ENCODE results near the gene TMEM255A. TPM values are rescaled to one million over a fixed set of nuclear protein-coding genes. Genes with fewer than 3 reads are reported as not detected.

Gene TMEM255A
- total and polyA plus RNA-seq, 2 of the 4 experiments (the other 2 are of a cell fraction) = 0.03 TPM; not detected in 1

- no peak overlapping the region for H4K91ac ChIP-seq (ENCODE audit: insufficient read depth, low read depth, low read length)
- no peak overlapping the region for H4K8ac ChIP-seq (ENCODE audit: low read depth in 2 of 2, low read length in 2 of 2)
- BruUV-seq (replicated peaks) = no TSS peak
- no peak overlapping the region for H2AK9ac ChIP-seq (replicated peaks; ENCODE audit: low read depth, low read length, poor library complexity)
- H2BK5ac ChIP-seq (ENCODE audit: low read depth, low read length, poor library complexity, severe bottlenecking) = no peak overlapping the region
- ChIA-PET CTCF (no interaction called here), POLR2A (ENCODE audit: unreplicated experiment) (no interaction called here)
- H3K9ac ChIP-seq (ENCODE audit: low read depth, low read length) = no peak overlapping the region
- H3K4me2 ChIP-seq (ENCODE audit: low read depth, low read length) = no peak overlapping the region
- no peak for DNase-seq
- no peak overlapping the region for H3K18ac ChIP-seq (ENCODE audit: low read depth, low read length)
- H4K5ac ChIP-seq (ENCODE audit: low read depth, low read length) = no peak overlapping the region
- no peaks in the 10 kb centered on the region for H3K4me1 ChIP-seq (ENCODE audit: control insufficient read depth, insufficient read depth, low read length)
- H3K9me1 ChIP-seq (ENCODE audit: insufficient read depth, low read length) = no peaks in the 10 kb centered on the region
- H3K4me3 ChIP-seq (ENCODE audit: insufficient read depth, low read depth, low read length) = no peak overlapping the region
- no peaks in the 10 kb centered on the region for H4K20me1 ChIP-seq (ENCODE audit: insufficient read depth, low read length)
- H2BK15ac ChIP-seq (ENCODE audit: low read depth, low read length) = no peak overlapping the region
- no peak overlapping the region for H2AFZ ChIP-seq (replicated peaks; ENCODE audit: low read length, poor library complexity)
- WGBS, 2 experiments (ENCODE audit: extremely low coverage in 2 of 2, insufficient read length in 1 of 2) = no CpG with 5 or more reads among the region's 1 CpG
- in situ Hi-C loops (cut with MboI; ENCODE audit: low sequenced_read_pairs) = no loop called here
- no peak overlapping the region for H3K23ac ChIP-seq (ENCODE audit: low read depth, low read length)
- H2BK120ac ChIP-seq (ENCODE audit: low read depth, low read length) = no peak overlapping the region
- H3K36me3 ChIP-seq (ENCODE audit: control insufficient read depth, insufficient read depth, low read length) = no peaks in the 10 kb centered on the region
- no peak for ATAC-seq (ENCODE audit: low read depth)
- no peaks in the 10 kb centered on the region for H3K9me3 ChIP-seq (ENCODE audit: control insufficient read depth, insufficient read depth, low read length)
- no peak overlapping the region for H2AK5ac ChIP-seq (ENCODE audit: low read depth, low read length)
- H3K27ac ChIP-seq (ENCODE audit: insufficient read depth, low read length) = no peak overlapping the region
- no peaks in the 10 kb centered on the region for H3K79me1 ChIP-seq (ENCODE audit: low read depth in 1 of 2, low read length in 2 of 2)
- dilution Hi-C loops (cut with HindIII; ENCODE audit: low sequenced_read_pairs, unreplicated experiment) = no loop called here
- H2BK20ac ChIP-seq (ENCODE audit: low read depth, low read length) = no peak overlapping the region
- intact Hi-C loops (cut with micrococcal nuclease) = no loop called here
- no peak for TF ChIP-seq USF2 (IDR thresholded peaks at IDR 0.05; ENCODE audit: low read depth, low read length)
- no peak for TF ChIP-seq CTCF (conservative IDR thresholded peaks at IDR 0.05; ENCODE audit: low read depth, low read length)
- TF ChIP-seq RFX5 (IDR thresholded peaks at IDR 0.05; ENCODE audit: low read depth, low read length) = no peak
- H3K14ac ChIP-seq (replicated peaks; ENCODE audit: low read depth, low read length) = no peak overlapping the region
- H3K4ac ChIP-seq (ENCODE audit: low read depth, low read length) = no peak overlapping the region
- H3K56ac ChIP-seq (ENCODE audit: extremely low read depth, insufficient read depth, low read length) = no peak overlapping the region
- peaks cover 10% of the 10 kb centered on the region for H3K27me3 ChIP-seq (ENCODE audit: control insufficient read depth, insufficient read depth, low read length)
These were observed 28.6 kb downstream of the TMEM255A start for GRCh38 chrX:120282697-120283096.
